Heart right ventricle (tissue), 16 donors: ENCODE measurements around the gene RFT1. TPM values are rescaled to one million over a fixed set of nuclear protein-coding genes. Genes with fewer than 3 reads are reported as not detected.

Experiments used
- ATAC-seq, 8 donors: fragments of 200-7000 bp; cut with Tn5 transposase; one replicate each; pipeline ENCODE4 v1.9.1; 2020; ENCODE audit warnings: mild to moderate bottlenecking in 8 of 8, moderate library complexity in 8 of 8, moderate number of reproducible peaks in 1 of 8
- DNase-seq, 2 donors: peaks; one replicate each; pipeline ENCODE4 v3.0.0-alpha.2; 2020
- H3K27ac ChIP-seq, 10 donors: fragments of 200-600 bp; sonication (generic) in 2 of 10; one replicate each; pipeline versions ENCODE4 v1.5.0 to v1.8.0; 2020 to 2022; ENCODE audit warnings: mild to moderate bottlenecking in 3 of 10
- H3K27me3 ChIP-seq, 7 donors: fragments of 200-600 bp; one replicate each; pipeline ENCODE4 v1.8.0; 2021 to 2022; ENCODE audit warnings: mild to moderate bottlenecking in 2 of 7
- H3K36me3 ChIP-seq, 9 donors: fragments of 200-600 bp; sonication (generic) in 1 of 9; one replicate each; pipeline versions ENCODE4 v1.5.0 to v1.8.0; 2020 to 2022; ENCODE audit warnings: mild to moderate bottlenecking in 2 of 9
- H3K4me1 ChIP-seq, 9 donors: fragments of 200-600 bp; sonication (generic) in 1 of 9; one replicate each; pipeline versions ENCODE4 v1.5.0 to v1.8.0; 2020 to 2022; ENCODE audit warnings: mild to moderate bottlenecking in 4 of 9
- H3K4me3 ChIP-seq, 10 donors: fragments of 200-600 bp; sonication (generic) in 2 of 10; one replicate each; pipeline versions ENCODE4 v1.5.0 to v1.8.0; 2020 to 2022; ENCODE audit warnings: mild to moderate bottlenecking in 7 of 10, moderate library complexity in 2 of 10
- H3K9me3 ChIP-seq, 11 donors: fragments of 200-600 bp in 10 of 11; sonication (generic) in 2 of 11; one replicate each; pipeline versions ENCODE4 v1.5.0 to v1.8.0; 2013 to 2022; ENCODE audit warnings: mild to moderate bottlenecking in 2 of 11, control low read depth in 1 of 11, moderate library complexity in 1 of 11
- whole genome bisulfite sequencing, 2 donors: extraction: QIAGEN DNeasy Blood & Tissue Kit; methylation state at CpG; one replicate each; pipeline ENCODE4 v1.1.7; 2013; ENCODE audit warnings: inconsistent platforms in 1 of 2; 5-methylcytosine and 5-hydroxymethylcytosine counted together
- intact Hi-C, 10 donors: fragments of 100-400 bp; cut with DNase I; formaldehyde crosslinking; loops; one replicate each; pipeline versions ENCODE4 v1.11.1 to v1.14.2; 2022
- polyA plus RNA-seq, 2 donors: library from polyadenylated mRNA; stranded (reverse); fragments of 200-250 nt; gene quantifications; one replicate each; pipeline ENCODE4 v1.2.3, GENCODE V29; 2013
- total RNA-seq, 10 donors: library from RNA; stranded (reverse); fragmentation: NEBNext Ultra II Directional in 3 of 10; extraction: Animal tissue kit (Norgen Biotek cat#: 25700) in 3 of 10; gene quantifications; one replicate each; pipeline versions ENCODE4 v1.2.1 to v1.2.4, GENCODE V29; 2021 to 2023
- TF ChIP-seq, protein P1 (sequence below), 9 donors: fragments of 200-600 bp; sonication (generic) in 2 of 9; IDR thresholded peaks; one replicate each; pipeline versions ENCODE4 v1.5.0 to v1.8.0; 2021 to 2022; ENCODE audit warnings: antibody characterized with exemption in 9 of 9, mild to moderate bottlenecking in 5 of 9, moderate library complexity in 1 of 9
- donor health status: Arrhythmogenic right ventricular cardiomyopathy.
- donor health status: ischemic (EF 13 %, LVEDD 7.1; RV severe dilation, severe dysfunction).
- donor health status: healthy with polysubstance abuse.
- donor health status: DM: no; HTN: yes; CAD: no.
- donor health status: DM: no; HTN: no; CAD: no.
- donor health status: ischemic (EF 25% LVEDD 6.9; RV normal size, moderate dysfunction).
- donor health status: ischemic (EF 25% LVEDD 5.7; RV mildly dilated, moderate dysfunction).
- donor health status: healthy.
- donor health status: DM: yes; HTN: yes; CAD: no.
- donor health status: Ischemic cardiomyopathy.
- donor health status: ischemic (EF 35%, LVEDD 5.7; RV mildly dilated, moderate dysfunction).
- donor health status: nonischemic (EF 11% LVEDD 7.7; RV severe dilation, severe dysfunction).
- donor health status: DM: yes; HTN: yes; CAD: no.
- donor health status: PGD.
- donor health status: ischemic (EF 29% LVEDD 5.4; RV normal size, mild dysfunction).
- donor health status: nonischemic (EF 23%, LVEDD 6.1; RV moderate dilation, normal function).

RFT1 gene
- total and polyA plus RNA-seq, 12 donors: 4.6 to 13.1 (median 9.1) TPM

DNA sequence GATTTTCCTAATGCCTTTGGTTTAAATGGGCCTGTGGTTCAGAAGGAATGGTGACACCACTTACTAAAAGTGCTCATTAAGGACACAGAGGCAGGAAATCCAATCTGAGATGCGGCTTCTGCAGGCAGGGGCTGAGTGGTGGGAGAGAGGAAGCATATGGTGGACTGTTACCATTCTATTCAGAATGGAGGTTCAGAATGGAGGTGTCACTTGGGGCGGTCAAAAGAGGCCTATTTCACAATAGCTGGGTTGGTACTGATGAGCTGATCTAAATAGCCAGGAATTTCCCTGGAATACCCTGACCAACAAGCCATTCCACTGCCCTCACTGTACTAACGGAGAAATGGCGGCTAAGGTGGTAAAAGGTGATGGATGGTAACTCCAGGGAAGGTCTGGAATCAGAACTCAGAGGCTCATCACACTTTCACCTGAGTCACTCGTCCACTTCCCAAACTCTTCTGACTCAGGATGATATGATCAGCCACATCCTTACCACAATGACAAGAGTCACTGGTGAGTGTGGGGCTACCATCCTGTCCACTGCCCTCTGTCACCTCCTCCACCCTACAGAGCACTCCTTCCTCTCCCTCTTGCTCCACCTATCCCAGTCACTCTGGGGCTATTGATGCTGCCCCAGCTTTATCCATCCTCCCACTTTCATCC, 15.7 kb downstream of the RFT1 start:
- WGBS, 2 donors: 90 to 93% methylated on average over 5 of the region's 5 CpGs
- Histone ChIP-seq H3K27me3 (no peaks in the 10 kb centered on the region), H3K36me3 (peaks cover 0 to 88% (median 30%) of the 10 kb centered on the region in 9 donors), H3K4me1 (peaks cover 0 to 39% (median 16%) of the 10 kb centered on the region in 9 donors), H3K4me3 (no peak overlapping the region), H3K9me3 (no peaks in the 10 kb centered on the region), H3K27ac (peak overlapping the region in 8 of 10 donors; percentile 32 to 92 (median 78))
- DNase-seq: no peak
- intact Hi-C loops: loop anchor here (1.0 to 2.0 kb wide), 4 partner anchors 80 to 82 kb away; no protein-coding TSS in a partner anchor
- peak in 2 of 8 donors; percentile 10 to 17 for ATAC-seq
- TF ChIP-seq, protein P1, sequence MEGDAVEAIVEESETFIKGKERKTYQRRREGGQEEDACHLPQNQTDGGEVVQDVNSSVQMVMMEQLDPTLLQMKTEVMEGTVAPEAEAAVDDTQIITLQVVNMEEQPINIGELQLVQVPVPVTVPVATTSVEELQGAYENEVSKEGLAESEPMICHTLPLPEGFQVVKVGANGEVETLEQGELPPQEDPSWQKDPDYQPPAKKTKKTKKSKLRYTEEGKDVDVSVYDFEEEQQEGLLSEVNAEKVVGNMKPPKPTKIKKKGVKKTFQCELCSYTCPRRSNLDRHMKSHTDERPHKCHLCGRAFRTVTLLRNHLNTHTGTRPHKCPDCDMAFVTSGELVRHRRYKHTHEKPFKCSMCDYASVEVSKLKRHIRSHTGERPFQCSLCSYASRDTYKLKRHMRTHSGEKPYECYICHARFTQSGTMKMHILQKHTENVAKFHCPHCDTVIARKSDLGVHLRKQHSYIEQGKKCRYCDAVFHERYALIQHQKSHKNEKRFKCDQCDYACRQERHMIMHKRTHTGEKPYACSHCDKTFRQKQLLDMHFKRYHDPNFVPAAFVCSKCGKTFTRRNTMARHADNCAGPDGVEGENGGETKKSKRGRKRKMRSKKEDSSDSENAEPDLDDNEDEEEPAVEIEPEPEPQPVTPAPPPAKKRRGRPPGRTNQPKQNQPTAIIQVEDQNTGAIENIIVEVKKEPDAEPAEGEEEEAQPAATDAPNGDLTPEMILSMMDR (IDR thresholded peaks at IDR 0.05): no peak

DNA sequence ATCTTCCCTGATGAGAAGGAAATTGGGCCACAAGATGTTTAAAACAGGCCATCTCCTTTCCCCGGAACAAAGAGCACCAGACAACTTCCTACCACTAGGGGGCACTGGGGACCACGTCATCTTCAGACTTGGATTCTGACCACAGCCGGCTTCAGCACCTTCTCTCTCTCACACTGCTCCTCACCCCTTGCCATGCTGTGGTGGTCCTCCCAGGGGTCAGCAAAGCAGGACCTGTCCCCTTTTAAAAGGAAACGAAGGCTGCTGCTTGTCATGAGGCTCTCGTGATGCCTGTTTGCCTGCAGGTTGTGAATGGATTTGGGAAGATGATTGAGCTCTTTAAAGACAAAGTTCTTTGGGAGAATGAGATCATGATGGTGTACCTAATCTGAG, 16.2 kb downstream of the RFT1 start:
- Histone ChIP-seq H3K4me3 (no peak overlapping the region), H3K36me3 (peaks cover 0 to 88% (median 27%) of the 10 kb centered on the region in 9 donors), H3K9me3 (no peaks in the 10 kb centered on the region), H3K27ac (peak overlapping the region in 9 of 10 donors; percentile 32 to 92 (median 78)), H3K4me1 (peaks cover 0 to 43% (median 12%) of the 10 kb centered on the region in 9 donors), H3K27me3 (no peaks in the 10 kb centered on the region)
- TF ChIP-seq, protein P1 (IDR thresholded peaks at IDR 0.05): peak; percentile 76 to 96 (median 92)
- ATAC-seq (peak; percentile 70 to 92 (median 84)), DNase-seq (peak; percentile 61 to 88)
- intact Hi-C loops: loop anchor here (1.0 to 2.0 kb wide), 4 partner anchors 81 to 83 kb away; no protein-coding TSS in a partner anchor
- WGBS, 2 donors: 3 to 7% methylated on average over 5 of the region's 5 CpGs

DNA sequence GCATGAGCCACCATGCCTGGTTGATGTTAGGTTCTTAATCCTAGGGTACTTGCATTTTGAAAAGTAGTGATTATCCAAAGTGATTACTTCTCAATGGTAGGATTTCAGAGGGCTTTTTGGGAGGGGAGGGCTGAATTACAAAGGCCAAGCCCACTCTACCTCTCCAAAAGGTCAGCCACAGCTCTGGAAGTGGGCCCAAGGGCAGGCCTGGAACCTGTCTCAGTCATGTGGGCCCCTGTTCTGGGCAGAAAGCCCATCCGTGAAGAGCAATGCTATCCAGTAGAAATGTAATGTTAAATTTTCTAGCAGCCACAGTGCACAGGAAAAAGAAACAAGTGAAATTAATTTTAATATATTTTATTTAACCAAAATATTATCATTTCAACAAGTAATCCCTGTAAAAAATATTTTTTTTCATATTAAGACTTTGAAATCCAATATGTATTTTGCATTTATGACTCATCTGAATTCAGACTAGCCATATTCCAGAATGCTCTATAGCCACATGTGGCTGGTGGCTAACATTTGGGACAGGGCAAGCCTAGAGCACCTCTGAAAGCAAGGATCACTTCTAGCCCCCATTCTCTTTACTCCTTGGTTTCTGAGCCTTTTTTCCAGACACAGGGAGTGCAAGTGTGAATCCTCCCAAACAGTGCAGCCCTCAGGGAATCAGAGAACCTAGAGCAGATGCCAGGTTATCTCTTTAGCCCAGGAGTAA, 16.8 kb downstream of the RFT1 start:
- H3K36me3 ChIP-seq: peaks cover 0 to 88% (median 24%) of the 10 kb centered on the region in 9 donors
- intact Hi-C loops: loop anchor here (1.0 to 2.0 kb wide), 4 partner anchors 81 to 83 kb away; no protein-coding TSS in a partner anchor
- peak; percentile 76 to 82 for DNase-seq
- TF ChIP-seq, protein P1 (IDR thresholded peaks at IDR 0.05): no peak
- H3K27me3 ChIP-seq: no peaks in the 10 kb centered on the region
- peak overlapping the region in 9 of 10 donors; percentile 47 to 92 (median 78) for H3K27ac ChIP-seq
- H3K4me1 ChIP-seq: peaks cover 0 to 43% (median 12%) of the 10 kb centered on the region in 9 donors
- no peaks in the 10 kb centered on the region for H3K9me3 ChIP-seq
- peak; percentile 76 to 95 (median 90) for ATAC-seq
- H3K4me3 ChIP-seq: no peak overlapping the region
- WGBS, 2 donors: 53 to 68% methylated on average over 1 of the region's 1 CpG

DNA sequence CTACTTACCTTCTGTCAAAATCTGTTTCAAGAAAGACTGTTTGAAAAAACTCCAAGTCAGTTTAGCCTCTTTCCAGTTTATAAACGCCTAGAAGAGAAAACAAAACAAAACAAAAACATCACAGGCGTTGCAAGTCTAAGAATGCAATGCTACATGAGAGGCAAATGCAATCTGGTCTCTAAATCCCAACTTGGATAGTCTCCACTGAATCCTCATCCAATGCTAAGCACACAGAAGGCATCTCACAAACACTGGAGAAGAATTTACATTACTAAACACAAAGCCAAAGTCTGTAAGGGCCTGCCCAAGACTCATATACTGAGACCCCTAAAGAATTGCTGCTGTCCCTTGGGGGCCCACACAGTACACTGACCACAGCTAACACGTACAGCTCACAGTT, 18.4 kb downstream of the RFT1 start:
- Histone ChIP-seq H3K27ac (peak overlapping the region in 5 of 10 donors; percentile 4 to 88 (median 47)), H3K4me3 (no peak overlapping the region), H3K4me1 (peaks cover 0 to 43% (median 12%) of the 10 kb centered on the region in 9 donors), H3K9me3 (no peaks in the 10 kb centered on the region), H3K27me3 (no peaks in the 10 kb centered on the region), H3K36me3 (peaks cover 0 to 88% (median 9%) of the 10 kb centered on the region in 9 donors)
- intact Hi-C loops: no loop called here
- DNase-seq (no peak), ATAC-seq (peak in 1 of 8 donors; percentile 5)
- WGBS, 2 donors: 72 to 73% methylated on average over 3 of the region's 3 CpGs
- TF ChIP-seq, protein P1 (IDR thresholded peaks at IDR 0.05): no peak
